ENCODE measurements around the gene KIFC3.
A peak's percentile ranks its signal among the peaks of the same experiment; 100 is the strongest.

GRCh38 chr16:57797526-57798266 is 4.6 kb downstream of the KIFC3 start:
- TF ChIP-seq CTCF (IDR thresholded peaks at IDR 0.05), result no peak
- peak in 1 of 2 donors; percentile 33 for TF ChIP-seq POLR2AphosphoS5 (IDR thresholded peaks at IDR 0.05)
- peak in 3 of 4 donors; percentile 23 to 59 (median 47) for TF ChIP-seq POLR2A (IDR thresholded peaks at IDR 0.05)
- no peak for TF ChIP-seq EP300 (IDR thresholded peaks at IDR 0.05)
